ENCODE data around the gene TMEM158.

The TMEM158 gene

DNA sequence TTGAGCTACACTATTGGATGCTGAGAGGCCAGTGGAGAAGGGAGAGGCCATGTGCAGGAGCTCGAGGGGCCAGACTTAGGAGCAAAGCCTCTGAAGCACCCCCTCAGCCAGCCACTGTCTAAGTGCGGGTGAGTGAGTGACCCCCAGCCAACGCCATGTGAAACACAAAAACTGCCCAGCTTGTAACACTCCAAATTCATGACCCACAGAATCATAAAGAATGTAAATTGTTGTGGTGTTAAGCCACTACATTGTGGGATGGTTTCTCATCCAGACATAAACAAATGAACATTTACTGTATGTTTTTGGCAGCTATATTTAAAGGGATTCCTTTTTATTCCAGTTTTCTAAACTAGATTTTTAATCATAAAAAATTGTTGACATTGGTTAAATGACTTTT, 27.2 kb upstream of the TMEM158 start (continued):
- TF ChIP-seq, protein P1, sequence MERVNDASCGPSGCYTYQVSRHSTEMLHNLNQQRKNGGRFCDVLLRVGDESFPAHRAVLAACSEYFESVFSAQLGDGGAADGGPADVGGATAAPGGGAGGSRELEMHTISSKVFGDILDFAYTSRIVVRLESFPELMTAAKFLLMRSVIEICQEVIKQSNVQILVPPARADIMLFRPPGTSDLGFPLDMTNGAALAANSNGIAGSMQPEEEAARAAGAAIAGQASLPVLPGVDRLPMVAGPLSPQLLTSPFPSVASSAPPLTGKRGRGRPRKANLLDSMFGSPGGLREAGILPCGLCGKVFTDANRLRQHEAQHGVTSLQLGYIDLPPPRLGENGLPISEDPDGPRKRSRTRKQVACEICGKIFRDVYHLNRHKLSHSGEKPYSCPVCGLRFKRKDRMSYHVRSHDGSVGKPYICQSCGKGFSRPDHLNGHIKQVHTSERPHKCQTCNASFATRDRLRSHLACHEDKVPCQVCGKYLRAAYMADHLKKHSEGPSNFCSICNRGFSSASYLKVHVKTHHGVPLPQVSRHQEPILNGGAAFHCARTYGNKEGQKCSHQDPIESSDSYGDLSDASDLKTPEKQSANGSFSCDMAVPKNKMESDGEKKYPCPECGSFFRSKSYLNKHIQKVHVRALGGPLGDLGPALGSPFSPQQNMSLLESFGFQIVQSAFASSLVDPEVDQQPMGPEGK (CRISPR knock-in tag; IDR thresholded peaks at IDR 0.05; ENCODE audit: borderline replicate concordance), result no peak
- no peak for TF ChIP-seq SNAI2 (CRISPR knock-in tag; IDR thresholded peaks at IDR 0.05)
- TF ChIP-seq BACH2 (CRISPR knock-in tag; IDR thresholded peaks at IDR 0.05; ENCODE audit: borderline replicate concordance), result no peak
- no peak for TF ChIP-seq ZNF8 (CRISPR knock-in tag; IDR thresholded peaks at IDR 0.05)
- no peak for TF ChIP-seq ZFP3 (CRISPR knock-in tag; IDR thresholded peaks at IDR 0.05)

DNA sequence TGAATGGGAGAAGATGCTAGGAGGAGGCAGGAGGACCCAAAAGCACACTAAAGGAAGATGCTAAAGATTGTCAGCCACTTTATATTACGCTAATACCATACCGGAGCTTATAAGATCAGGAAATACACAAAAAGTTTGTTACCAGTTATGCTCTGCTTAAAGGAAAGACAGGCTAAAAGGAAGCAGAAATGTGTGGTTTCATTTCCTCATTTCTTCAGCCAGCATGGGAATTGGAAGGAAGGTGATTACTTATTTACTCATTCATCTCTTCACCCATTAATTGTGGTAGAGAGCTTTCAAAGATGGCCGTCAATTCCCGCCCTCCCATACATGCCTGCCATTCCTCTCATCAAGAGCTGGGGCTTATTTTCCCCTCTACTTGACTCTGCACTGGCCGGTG, 26.7 kb upstream of the TMEM158 start:
- no peak for ATAC-seq
- TF ChIP-seq, protein P2, sequence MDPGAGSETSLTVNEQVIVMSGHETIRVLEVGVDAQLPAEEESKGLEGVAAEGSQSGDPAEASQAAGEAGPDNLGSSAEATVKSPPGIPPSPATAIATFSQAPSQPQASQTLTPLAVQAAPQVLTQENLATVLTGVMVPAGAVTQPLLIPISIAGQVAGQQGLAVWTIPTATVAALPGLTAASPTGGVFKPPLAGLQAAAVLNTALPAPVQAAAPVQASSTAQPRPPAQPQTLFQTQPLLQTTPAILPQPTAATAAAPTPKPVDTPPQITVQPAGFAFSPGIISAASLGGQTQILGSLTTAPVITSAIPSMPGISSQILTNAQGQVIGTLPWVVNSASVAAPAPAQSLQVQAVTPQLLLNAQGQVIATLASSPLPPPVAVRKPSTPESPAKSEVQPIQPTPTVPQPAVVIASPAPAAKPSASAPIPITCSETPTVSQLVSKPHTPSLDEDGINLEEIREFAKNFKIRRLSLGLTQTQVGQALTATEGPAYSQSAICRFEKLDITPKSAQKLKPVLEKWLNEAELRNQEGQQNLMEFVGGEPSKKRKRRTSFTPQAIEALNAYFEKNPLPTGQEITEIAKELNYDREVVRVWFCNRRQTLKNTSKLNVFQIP (CRISPR knock-in tag; IDR thresholded peaks at IDR 0.05; ENCODE audit: borderline replicate concordance, low read depth), result no peak
- TF ChIP-seq ESRRG (CRISPR knock-in tag; IDR thresholded peaks at IDR 0.05), result no peak
- TF ChIP-seq OSR1 (CRISPR knock-in tag; IDR thresholded peaks at IDR 0.05), result no peak
- no peak for TF ChIP-seq TCF4 (CRISPR knock-in tag; IDR thresholded peaks at IDR 0.05; ENCODE audit: borderline replicate concordance)
- no peak for TF ChIP-seq GLIS3 (CRISPR knock-in tag; IDR thresholded peaks at IDR 0.05)

DNA sequence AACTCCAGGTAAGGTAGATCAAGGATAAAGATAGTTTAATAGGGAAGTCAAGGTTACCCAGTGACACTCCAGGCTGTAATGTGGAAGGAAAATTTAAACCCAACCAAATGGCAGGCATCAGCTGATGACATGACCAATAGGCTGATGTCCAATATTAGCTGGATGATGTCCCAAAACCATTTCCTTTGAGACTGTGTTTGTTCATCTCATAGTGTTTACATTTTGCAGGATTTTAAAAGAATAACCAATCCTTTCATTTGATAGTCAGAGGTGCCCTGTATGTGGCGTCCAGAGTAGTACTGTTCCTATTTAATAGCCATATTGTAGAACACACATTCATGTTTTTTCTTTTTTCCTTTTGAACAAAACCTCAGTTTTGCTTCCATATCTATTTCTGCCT, 23.3 kb upstream of the TMEM158 start:
- ATAC-seq, result no peak
- TF ChIP-seq ZNF565 (CRISPR knock-in tag; conservative IDR thresholded peaks at IDR 0.05; ENCODE audit: low read depth) (no peak), ZNF70 (CRISPR knock-in tag; IDR thresholded peaks at IDR 0.05) (no peak), PPARA (CRISPR knock-in tag; IDR thresholded peaks at IDR 0.05; ENCODE audit: borderline replicate concordance) (no peak), RARB (CRISPR knock-in tag; IDR thresholded peaks at IDR 0.05) (no peak), ZFP30 (CRISPR knock-in tag; IDR thresholded peaks at IDR 0.05) (no peak), CSDC2 (CRISPR knock-in tag; IDR thresholded peaks at IDR 0.05) (no peak), ZNF8 (CRISPR knock-in tag; IDR thresholded peaks at IDR 0.05) (no peak), TCF4 (CRISPR knock-in tag; IDR thresholded peaks at IDR 0.05; ENCODE audit: borderline replicate concordance) (no peak), TOX (CRISPR knock-in tag; IDR thresholded peaks at IDR 0.05; ENCODE audit: borderline replicate concordance) (no peak), ARNTL (CRISPR knock-in tag; IDR thresholded peaks at IDR 0.05; ENCODE audit: borderline replicate concordance, low read depth) (no peak), GLIS3 (CRISPR knock-in tag; IDR thresholded peaks at IDR 0.05) (no peak)
- TF ChIP-seq, protein P3, sequence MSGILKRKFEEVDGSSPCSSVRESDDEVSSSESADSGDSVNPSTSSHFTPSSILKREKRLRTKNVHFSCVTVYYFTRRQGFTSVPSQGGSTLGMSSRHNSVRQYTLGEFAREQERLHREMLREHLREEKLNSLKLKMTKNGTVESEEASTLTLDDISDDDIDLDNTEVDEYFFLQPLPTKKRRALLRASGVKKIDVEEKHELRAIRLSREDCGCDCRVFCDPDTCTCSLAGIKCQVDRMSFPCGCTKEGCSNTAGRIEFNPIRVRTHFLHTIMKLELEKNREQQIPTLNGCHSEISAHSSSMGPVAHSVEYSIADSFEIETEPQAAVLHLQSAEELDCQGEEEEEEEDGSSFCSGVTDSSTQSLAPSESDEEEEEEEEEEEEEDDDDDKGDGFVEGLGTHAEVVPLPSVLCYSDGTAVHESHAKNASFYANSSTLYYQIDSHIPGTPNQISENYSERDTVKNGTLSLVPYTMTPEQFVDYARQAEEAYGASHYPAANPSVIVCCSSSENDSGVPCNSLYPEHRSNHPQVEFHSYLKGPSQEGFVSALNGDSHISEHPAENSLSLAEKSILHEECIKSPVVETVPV (CRISPR knock-in tag; IDR thresholded peaks at IDR 0.05), result no peak
- TF ChIP-seq, protein P2 (CRISPR knock-in tag; IDR thresholded peaks at IDR 0.05; ENCODE audit: borderline replicate concordance, low read depth), result no peak
- TF ChIP-seq, protein P4, sequence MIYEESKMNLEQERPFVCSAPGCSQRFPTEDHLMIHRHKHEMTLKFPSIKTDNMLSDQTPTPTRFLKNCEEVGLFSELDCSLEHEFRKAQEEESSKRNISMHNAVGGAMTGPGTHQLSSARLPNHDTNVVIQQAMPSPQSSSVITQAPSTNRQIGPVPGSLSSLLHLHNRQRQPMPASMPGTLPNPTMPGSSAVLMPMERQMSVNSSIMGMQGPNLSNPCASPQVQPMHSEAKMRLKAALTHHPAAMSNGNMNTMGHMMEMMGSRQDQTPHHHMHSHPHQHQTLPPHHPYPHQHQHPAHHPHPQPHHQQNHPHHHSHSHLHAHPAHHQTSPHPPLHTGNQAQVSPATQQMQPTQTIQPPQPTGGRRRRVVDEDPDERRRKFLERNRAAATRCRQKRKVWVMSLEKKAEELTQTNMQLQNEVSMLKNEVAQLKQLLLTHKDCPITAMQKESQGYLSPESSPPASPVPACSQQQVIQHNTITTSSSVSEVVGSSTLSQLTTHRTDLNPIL (CRISPR knock-in tag; IDR thresholded peaks at IDR 0.05; ENCODE audit: low read depth), result no peak

DNA sequence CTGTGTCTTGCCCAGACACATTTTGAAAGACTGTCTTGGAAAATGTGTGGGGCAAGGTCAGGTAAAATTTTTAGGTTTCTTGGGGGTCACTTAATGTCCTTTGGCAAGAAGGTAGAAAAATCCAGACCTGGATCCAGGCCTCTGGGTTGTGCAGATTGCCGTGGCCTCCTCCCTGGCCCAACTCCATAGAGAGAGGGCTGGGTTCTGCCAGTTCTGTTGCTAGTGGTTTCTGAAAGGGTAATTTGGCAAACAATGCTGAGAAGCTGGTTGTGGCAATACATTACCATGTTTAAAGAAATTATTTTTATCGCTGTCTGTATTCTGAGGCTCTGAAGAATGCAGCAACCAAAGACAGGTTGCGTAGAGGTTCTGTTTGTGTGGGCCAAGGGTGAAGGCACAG, 20.2 kb upstream of the TMEM158 start:
- ATAC-seq, result no peak
- TF ChIP-seq ZNF565 (CRISPR knock-in tag; conservative IDR thresholded peaks at IDR 0.05; ENCODE audit: low read depth) (no peak), GLIS3 (CRISPR knock-in tag; IDR thresholded peaks at IDR 0.05) (no peak), ZC3H10 (CRISPR knock-in tag; IDR thresholded peaks at IDR 0.05) (no peak), ZFP30 (CRISPR knock-in tag; IDR thresholded peaks at IDR 0.05) (no peak), ISL1 (CRISPR knock-in tag; IDR thresholded peaks at IDR 0.05) (no peak), BACH2 (CRISPR knock-in tag; IDR thresholded peaks at IDR 0.05; ENCODE audit: borderline replicate concordance) (no peak), CSDC2 (CRISPR knock-in tag; IDR thresholded peaks at IDR 0.05) (no peak), ARNTL (CRISPR knock-in tag; IDR thresholded peaks at IDR 0.05; ENCODE audit: borderline replicate concordance, low read depth) (no peak), SNAI2 (CRISPR knock-in tag; IDR thresholded peaks at IDR 0.05) (no peak)
- TF ChIP-seq, protein P5, sequence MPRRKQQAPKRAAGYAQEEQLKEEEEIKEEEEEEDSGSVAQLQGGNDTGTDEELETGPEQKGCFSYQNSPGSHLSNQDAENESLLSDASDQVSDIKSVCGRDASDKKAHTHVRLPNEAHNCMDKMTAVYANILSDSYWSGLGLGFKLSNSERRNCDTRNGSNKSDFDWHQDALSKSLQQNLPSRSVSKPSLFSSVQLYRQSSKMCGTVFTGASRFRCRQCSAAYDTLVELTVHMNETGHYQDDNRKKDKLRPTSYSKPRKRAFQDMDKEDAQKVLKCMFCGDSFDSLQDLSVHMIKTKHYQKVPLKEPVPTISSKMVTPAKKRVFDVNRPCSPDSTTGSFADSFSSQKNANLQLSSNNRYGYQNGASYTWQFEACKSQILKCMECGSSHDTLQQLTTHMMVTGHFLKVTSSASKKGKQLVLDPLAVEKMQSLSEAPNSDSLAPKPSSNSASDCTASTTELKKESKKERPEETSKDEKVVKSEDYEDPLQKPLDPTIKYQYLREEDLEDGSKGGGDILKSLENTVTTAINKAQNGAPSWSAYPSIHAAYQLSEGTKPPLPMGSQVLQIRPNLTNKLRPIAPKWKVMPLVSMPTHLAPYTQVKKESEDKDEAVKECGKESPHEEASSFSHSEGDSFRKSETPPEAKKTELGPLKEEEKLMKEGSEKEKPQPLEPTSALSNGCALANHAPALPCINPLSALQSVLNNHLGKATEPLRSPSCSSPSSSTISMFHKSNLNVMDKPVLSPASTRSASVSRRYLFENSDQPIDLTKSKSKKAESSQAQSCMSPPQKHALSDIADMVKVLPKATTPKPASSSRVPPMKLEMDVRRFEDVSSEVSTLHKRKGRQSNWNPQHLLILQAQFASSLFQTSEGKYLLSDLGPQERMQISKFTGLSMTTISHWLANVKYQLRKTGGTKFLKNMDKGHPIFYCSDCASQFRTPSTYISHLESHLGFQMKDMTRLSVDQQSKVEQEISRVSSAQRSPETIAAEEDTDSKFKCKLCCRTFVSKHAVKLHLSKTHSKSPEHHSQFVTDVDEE (CRISPR knock-in tag; IDR thresholded peaks at IDR 0.05), result no peak
- TF ChIP-seq, protein P3 (CRISPR knock-in tag; IDR thresholded peaks at IDR 0.05), result no peak

Data from SK-N-SH treated with all-trans-retinoic acid at 6 μM for 48 hours (cell line).